ENCODE data around the gene EHMT2.

DNA sequence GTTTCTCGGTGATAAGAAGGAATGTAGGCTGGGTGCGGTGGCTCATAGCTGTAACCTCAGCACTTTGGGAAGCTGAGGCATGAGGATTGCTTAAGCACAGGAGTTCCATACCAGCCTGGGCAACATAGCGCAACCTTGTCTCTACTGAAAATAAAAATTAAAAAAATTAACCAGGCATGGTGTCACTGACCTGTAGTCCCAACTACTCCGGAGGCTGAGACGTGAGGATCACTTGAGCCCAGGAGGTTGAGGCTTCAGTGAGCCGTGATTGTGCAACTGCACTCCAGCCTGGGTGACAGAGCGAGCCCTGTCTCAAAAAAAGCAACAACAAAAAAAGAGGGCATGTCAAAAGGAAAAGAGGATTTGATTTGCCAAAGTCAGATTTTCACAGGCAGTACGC is 38.8 kb downstream of the EHMT2 start:
- TF ChIP-seq POLR2A (IDR thresholded peaks at IDR 0.05; ENCODE audit: low read length) (no peak), GATA1 (IDR thresholded peaks at IDR 0.05; ENCODE audit: low read depth, low read length) (no peak)
